ENCODE results near the gene SYT9.

- TF ChIP-seq PPARA (CRISPR knock-in tag; IDR thresholded peaks at IDR 0.05; ENCODE audit: borderline replicate concordance) (no peak), CSRNP3 (CRISPR knock-in tag; IDR thresholded peaks at IDR 0.05) (no peak), PATZ1 (CRISPR knock-in tag; IDR thresholded peaks at IDR 0.05; ENCODE audit: borderline replicate concordance) (no peak), RARB (CRISPR knock-in tag; IDR thresholded peaks at IDR 0.05) (no peak), OSR1 (CRISPR knock-in tag; IDR thresholded peaks at IDR 0.05) (no peak), ESRRG (CRISPR knock-in tag; IDR thresholded peaks at IDR 0.05) (no peak), CSDC2 (CRISPR knock-in tag; IDR thresholded peaks at IDR 0.05) (no peak)
Observed at GRCh38 chr11:7436146-7436545, 184.4 kb downstream of the SYT9 start.
